Retina (tissue), 1 donor: ENCODE data around the gene DCDC2C.
"Not testable (repeated sequence)": the region's sequence is repeated elsewhere in the genome, so short reads cannot be mapped to it uniquely, and the experiment has no call there.

ENCODE experiments used
- DNase-seq: peaks from one replicate; pipeline ENCODE4 v3.0.0-alpha.2; 2016

DCDC2C gene

GRCh38 chr2:3703236-3703756, at the start of gene DCDC2C:
Gene DCDC2C, plus strand, starts transcription at chr2:3703575. Its CDS starts 177 bp downstream, at chr2:3703752.
- DNase-seq = no peak

- DNase-seq = no peak
Measured at GRCh38 chr2:3654011-3654410, 49.4 kb upstream of the DCDC2C start.

- peak; percentile 61 for DNase-seq
Measured at GRCh38 chr2:3654531-3655225, 48.7 kb upstream of the DCDC2C start.

GRCh38 chr2:3655871-3656761, 47.3 kb upstream of the DCDC2C start:
- DNase-seq = peak; percentile 34

- DNase-seq = peak; percentile 67
Measured at GRCh38 chr2:3656762-3657721, 46.3 kb upstream of the DCDC2C start.

GRCh38 chr2:3657881-3658280, 45.5 kb upstream of the DCDC2C start, which contains the start of gene ALLC:
Gene ALLC, plus strand, starts transcription at chr2:3658200. Its CDS starts 12,958 bp downstream, at chr2:3671158.
- DNase-seq = no peak

- DNase-seq = peak; percentile 68
Measured at GRCh38 chr2:3659447-3660432, 43.6 kb upstream of the DCDC2C start.

GRCh38 chr2:3660640-3661039, 42.7 kb upstream of the DCDC2C start:
- not testable (repeated sequence) for DNase-seq

GRCh38 chr2:3661149-3661660, 42.2 kb upstream of the DCDC2C start:
- peak; percentile 19 for DNase-seq

- no peak for DNase-seq
Measured at GRCh38 chr2:3662239-3662638, 41.1 kb upstream of the DCDC2C start.

GRCh38 chr2:3664118-3664517, 39.3 kb upstream of the DCDC2C start:
- no peak for DNase-seq

- DNase-seq = no peak
Measured at GRCh38 chr2:3664925-3665324, 38.5 kb upstream of the DCDC2C start.

- DNase-seq = no peak
Measured at GRCh38 chr2:3665886-3666612, 37.3 kb upstream of the DCDC2C start.

- DNase-seq = no peak
Measured at GRCh38 chr2:3666613-3666975, 36.8 kb upstream of the DCDC2C start.

GRCh38 chr2:3667151-3667631, 36.2 kb upstream of the DCDC2C start:
- no peak for DNase-seq

- no peak for DNase-seq
Measured at GRCh38 chr2:3669656-3670055, 33.7 kb upstream of the DCDC2C start.

GRCh38 chr2:3670376-3670775, 33.0 kb upstream of the DCDC2C start:
- DNase-seq = no peak

GRCh38 chr2:3670941-3671340, 32.4 kb upstream of the DCDC2C start:
- no peak for DNase-seq

GRCh38 chr2:3672861-3673678, 30.3 kb upstream of the DCDC2C start:
- DNase-seq = no peak
